NCI-H1694 treated with DMSO at 0.1 percent for 48 hours (cell line): ENCODE data around the gene GATAD2A.

Source experiments
- DNase-seq: peaks from one replicate; lab custom pipeline; 2025; lab: John Stamatoyannopoulos, UW

Gene GATAD2A

DNA sequence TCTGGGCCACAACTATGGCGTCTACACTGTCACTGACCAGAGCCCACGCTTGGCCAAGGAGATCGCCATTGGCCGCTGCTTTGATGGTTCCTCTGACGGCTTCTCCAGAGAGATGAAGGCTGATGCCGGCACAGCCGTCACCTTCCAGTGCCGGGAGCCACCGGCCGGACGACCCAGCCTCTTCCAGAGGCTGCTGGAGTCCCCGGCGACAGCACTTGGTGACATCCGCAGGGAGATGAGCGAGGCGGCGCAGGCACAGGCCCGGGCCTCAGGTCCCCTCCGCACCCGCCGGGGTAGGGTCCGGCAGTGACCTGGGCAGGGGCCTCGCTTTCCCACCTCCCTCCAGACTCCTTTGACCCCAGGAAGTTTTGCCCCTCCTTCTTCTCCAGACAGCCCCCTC is 140.2 kb downstream of the GATAD2A start:
- DNase-seq, result no peak

DNA sequence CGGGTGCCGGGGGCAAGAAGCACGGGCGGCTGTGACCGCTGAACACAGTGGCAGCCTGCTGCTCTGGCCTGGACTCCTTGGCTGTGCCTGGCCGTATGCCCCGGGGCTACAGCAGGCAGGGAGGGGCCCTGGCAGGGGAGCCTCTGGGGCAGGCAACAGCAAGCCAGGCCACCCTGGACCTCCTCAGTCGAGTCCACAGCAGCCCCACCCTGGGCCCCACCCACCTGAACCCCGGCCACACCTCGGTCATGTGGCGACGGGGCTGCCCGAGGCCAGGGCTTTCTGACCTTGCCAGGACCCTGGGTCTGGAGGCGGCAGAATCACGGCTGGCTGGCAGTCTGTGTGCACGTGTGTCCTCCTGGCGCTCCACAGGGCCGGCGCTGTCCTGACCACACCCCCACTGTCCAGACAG is 141.3 kb downstream of the GATAD2A start:
- DNase-seq, result no peak

DNA sequence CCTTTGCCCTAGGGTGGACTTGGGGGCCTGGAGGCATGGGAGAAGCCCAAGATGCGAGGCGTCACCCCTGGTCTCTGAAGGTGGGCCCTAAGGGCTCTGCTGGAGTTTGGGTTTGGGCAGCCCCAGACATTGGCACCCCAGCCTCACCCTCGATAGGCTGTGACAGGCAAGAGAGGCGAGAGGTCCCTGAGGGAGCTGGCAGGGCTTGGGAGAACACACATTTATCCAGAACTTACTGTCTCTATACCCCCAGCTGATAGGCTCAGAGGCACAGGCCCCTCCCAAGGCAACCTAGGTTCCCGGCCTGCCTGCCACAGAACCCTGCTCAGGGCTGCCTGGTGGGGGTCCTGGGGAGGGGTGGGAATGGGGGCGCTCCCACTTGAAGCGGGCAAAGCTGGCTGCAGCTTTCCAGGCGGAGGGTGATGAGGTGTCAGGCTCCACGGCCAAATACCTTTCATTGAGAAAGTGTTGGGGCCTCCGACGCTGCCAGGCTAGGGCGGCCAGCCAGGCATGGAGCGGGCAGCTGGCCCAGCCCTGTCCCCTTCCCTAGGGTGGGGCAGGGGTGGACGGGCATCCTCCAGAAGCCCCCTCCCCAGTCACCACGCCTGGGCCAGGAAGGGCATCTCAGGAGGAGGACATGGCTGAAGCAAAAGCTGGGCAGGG is 142.3 kb downstream of the GATAD2A start:
- no peak for DNase-seq

DNA sequence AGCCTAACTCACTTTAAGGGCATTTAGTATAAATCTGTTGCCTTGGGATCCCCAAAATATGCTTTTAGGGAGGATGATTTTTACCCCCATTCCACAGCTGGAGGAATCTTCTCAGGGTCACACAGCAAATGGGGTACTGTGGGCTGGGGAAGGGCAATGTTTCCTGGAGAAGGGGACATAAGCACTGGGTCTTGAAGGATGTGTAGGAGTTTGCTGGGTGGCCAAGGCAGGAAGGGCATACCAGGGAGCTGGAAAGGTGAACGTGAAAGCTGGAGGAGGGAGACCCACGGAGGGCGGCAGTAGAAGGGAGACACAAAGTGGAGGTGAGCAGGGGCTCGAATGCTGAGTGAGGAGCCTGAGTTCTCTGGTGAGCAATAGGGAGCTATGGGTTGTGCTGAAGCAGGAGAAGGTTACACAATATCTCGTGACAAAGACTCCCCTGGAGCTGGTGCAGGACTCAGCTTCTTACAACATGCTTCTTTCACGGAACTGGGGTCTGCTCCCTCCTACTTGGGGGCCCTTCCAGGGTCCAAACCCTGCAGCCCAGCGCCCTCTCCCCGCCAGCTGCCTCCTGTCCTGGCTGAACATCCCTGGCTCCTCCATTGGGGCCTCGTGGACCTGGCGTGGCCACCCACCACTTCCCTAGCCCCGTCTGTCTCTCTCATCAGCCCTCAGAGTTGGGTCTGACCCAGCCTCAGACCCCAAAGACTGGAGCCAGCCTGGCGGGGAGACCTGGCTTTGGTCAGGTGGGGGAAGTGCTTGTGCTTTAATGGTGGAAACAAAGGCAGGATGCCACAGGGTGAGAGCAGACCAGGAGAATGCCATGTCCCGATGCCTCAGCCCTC is 143.7 kb downstream of the GATAD2A start:
- no peak for DNase-seq

DNA sequence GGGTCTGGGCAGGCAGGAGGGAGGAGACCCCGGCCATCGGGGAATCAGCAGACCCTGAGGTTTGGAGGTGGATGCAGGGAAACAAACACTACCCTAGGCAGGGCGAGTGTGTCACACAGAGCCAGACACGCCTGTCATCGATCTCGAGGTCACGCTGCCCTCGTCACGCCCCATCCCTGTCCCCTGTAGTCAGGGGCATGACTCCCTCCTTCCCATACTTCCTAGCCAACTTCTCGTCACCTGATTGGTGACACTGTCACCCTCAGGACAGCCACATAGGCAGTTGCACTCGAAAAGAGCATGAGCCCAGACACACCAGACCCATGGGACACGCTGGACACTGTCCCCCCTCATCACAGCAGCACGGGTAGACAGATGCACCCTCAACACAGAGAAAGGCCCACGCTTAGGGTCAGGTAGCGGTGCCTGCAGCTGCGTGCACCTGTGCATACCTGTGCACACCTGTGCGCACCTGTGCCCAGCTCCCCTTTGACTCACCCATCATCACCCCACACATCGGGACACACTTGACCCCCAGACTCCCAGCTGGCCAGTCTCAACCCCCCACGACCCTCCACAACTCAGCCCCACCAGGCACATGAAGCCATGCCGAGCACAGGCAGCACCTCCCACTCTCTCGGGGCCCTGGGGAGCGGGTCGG is 144.5 kb downstream of the GATAD2A start:
- DNase-seq, result no peak

DNA sequence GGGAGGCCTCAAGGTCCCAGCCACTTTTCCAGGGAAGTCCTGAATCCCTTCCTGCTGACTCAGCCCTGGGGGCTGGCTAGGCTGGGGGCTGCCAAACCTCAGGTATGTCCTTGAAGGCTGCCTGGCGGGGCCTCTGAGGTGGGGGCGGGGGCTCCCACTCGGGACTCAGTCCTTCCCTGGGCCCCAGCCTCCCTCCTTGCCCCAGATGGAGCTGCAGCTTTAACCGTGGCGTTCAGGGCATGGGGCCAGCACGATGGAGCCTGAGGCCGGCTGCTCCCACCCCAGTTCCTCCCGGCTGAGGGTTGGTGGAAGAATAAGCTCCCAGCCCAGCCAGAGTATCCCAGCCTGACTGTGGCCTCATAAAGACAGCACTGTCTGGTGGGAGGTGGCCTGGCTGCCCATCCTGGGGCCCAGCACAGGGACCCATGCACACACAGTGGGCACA is 145.0 kb downstream of the GATAD2A start:
- DNase-seq, result no peak

DNA sequence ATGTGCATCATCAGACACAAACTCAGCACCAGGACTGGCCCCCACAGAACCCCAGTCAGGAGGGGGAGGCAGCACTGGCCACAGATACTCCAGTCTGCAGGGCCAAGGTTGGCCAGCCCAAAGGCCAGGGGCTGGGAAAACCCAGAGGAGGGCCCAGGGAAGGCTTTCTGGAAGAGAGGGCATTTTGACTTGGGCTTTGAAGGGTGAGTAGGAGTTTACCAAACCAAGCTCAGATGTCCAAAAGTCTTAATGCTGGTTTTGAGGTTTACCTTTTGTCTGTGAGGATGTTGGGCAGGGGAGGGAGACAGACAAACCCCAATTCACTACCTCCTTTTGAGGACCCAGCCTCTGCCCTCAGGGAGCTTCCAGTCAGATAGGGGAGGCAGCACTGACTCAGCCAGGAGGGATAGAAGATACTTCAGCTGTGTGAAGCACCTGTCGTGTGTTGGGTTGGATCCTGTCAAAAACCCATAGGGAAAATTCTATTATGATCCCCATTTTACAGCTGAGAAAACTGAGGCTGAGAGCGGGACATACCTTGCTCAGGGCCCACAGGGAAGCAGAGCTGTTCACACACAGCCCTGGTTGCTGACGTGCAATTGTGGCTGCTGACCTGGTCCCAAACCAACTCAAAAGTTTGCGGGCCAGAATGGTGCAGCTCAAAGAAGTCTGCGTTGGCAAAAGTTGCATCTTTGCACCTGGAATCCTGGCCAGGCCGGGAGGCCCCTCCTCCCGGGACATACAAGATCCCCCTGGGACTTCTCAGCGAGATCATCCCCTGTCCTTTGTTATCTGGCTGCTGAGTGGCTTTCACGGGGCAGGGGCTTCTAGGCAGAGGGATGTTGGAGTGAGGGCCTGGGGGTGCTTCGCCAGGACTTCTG is 145.7 kb downstream of the GATAD2A start:
- no peak for DNase-seq

DNA sequence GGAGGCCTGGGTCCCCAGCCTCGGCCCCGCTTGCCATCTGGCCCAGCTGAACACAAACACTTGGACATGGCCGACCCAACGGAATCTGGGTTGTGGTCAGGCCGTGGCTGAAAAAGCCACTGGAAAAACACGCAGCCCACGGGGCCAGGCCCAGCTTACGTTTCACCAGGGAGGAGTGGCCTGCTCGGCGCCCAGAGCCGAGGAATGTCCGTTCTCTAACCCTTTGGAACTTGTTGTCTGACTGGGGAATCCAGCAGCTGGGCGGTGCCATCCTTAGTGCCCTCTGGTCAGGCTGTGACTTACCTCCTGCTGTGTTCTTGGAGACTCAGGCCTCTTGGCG is 146.3 kb downstream of the GATAD2A start:
- no peak for DNase-seq

DNA sequence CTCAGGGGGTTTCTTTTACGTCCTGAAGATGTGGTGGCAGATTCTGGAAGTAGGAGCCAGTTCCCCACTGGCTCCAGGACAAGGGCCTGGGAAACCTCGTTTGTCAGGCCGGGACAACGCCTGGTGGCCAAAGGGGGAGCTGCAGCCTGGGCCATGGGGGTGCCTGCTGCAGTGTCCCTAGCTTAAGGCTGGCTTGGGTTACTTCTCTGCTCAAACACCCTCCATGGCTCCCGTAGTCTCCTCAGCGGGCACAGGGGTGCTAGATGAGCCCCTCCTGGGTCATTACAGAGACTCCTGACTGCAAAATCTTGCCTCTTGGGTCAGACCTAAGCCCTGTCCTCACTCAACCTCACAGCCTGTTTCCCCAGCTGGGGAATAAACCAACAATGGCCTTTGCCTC is 147.3 kb downstream of the GATAD2A start:
- no peak for DNase-seq

DNA sequence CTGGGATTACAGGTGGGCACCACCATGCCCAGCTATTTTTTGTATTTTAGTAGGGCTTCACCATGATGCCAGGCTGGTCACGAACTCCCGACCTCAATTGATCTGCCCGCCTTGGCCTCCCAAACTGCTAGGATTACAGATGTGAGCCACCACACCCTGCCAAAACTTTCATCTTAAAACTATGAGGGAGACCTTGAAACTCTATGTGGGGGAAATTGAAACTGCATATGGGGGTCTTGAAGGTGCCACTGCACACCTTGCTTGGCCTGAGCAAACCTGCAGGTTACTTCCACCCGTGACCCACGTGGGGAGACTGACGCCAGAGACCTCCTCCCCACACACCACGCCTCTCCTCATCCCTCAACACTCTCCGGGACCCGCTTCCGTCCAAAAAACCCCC is 148.2 kb downstream of the GATAD2A start:
- no peak for DNase-seq

DNA sequence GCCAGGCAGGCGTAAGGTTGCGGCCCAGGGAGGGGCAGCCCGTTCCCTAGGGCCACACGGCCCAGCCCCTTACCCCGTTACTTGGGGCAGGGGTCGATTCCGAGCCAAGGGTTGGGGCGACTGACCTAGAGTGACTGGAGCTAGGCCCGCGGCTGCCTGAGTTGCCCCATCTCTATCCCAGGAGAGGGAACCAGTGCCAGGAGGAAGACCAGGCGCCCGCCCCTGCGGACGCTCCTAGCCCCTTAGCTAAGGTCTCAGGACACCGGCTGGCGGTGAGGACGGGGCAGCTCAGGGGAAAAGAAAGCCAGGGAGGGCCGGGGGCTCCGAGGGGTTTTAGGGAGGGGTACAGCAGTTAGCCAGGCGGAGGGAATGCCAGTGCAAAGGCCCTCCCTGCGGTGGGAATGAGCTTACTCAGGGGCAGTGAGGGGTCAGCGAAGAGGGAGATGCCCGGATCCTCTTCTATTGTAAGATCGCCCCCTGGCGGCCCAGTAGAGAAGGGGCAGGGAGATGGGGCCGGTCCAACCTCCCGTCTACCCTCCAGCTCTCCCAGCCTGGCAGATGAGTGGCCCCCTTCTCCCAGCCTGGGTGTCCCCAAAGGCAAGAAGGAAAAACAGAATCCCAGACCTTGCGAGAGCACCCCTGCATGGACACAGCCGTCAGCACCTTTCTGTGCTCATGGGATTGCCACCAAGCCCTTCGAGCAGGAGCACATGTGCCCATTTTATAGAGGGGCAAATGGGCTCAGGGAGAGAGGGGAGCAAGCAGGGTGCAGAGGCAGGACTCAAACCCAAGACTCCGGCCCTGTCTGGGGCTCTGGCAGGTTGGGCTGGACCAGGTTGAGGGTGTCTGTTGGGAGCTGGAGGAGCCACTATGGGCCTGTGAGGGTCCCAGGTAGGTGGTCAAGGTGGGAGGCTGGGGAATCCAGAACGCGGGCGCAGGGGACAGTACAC is 148.9 kb downstream of the GATAD2A start:
- DNase-seq, result no peak

DNA sequence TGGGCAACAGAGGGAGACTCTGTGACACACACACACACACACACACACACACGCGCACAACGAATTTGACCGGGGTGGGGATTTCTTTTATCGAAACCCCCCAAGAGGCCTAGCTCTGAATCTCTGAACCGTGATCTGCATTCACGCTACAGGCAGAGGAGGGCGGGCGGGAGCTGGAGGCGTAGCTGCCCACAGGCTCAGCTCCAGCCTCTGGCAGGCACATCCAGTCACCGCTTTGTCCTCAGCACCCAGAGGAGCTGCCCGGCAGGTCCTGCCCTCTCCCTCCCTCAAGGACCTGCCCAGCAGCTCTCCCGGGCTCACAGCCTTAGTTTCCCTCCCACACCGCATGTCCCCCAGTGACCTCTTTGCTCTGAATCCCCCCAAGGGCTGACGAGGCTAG is 152.6 kb downstream of the GATAD2A start:
- DNase-seq, result no peak
